Colonic mucosa (tissue), 4 donors: Measurements from ENCODE around the gene ITGA3. TPM values are rescaled to one million over a fixed set of nuclear protein-coding genes. Genes with fewer than 3 reads are reported as not detected.

Source experiments
- DNase-seq: peaks from one replicate; pipeline ENCODE4 v3.0.0-alpha.2; 2020
- H3K27ac ChIP-seq: fragments of 200-600 bp; one replicate; pipeline ENCODE4 v1.8.0; 2021
- H3K27me3 ChIP-seq: fragments of 200-600 bp; one replicate; pipeline ENCODE4 v1.8.0; 2021
- H3K36me3 ChIP-seq: fragments of 200-600 bp; one replicate; pipeline ENCODE4 v1.8.0; 2021
- H3K4me1 ChIP-seq: fragments of 200-600 bp; one replicate; pipeline ENCODE4 v1.8.0; 2021; ENCODE audit warnings: mild to moderate bottlenecking
- H3K4me3 ChIP-seq: fragments of 200-600 bp; one replicate; pipeline ENCODE4 v1.8.0; 2021
- H3K9ac ChIP-seq, 2 donors: one replicate each; pipeline ENCODE4 v1.7.0; 2013; ENCODE audit warnings: control low read depth in 2 of 2, low read depth in 2 of 2, low read length in 2 of 2
- H3K9me3 ChIP-seq: fragments of 200-600 bp; one replicate; pipeline ENCODE4 v1.8.0; 2021
- CTCF ChIP-seq: fragments of 200-600 bp; IDR thresholded peaks from one replicate; pipeline ENCODE4 v1.8.0; 2022; ENCODE audit warnings: antibody characterized with exemption, mild to moderate bottlenecking
- intact Hi-C: fragments of 100-400 bp; cut with DNase I; formaldehyde crosslinking; loops from one replicate; pipeline ENCODE4 v1.14.1; 2022
- total RNA-seq, 2 donors: library from RNA; stranded (reverse); fragmentation: NEBNext Ultra II Directional in 1 of 2; extraction: Animal tissue kit (Norgen Biotek cat#: 25700) in 1 of 2; gene quantifications; one replicate each; pipeline ENCODE4 v1.2.1, GENCODE V29; 2021
- donor health status: healthy.
- donor health status: DM: no; HTN: no; CAD: no.
- donor health status: DM: no; HTN: no; CAD: no.

Gene ITGA3
- total RNA-seq, 2 donors from 2014 or later, result 111 to 116 TPM

- H3K9ac ChIP-seq, result no peak overlapping the region
- intact Hi-C loops, result no loop called here
- H3K27me3 ChIP-seq, result peaks cover 7% of the 10 kb centered on the region
- H3K9me3 ChIP-seq, result no peaks in the 10 kb centered on the region
- peaks cover under 1% of the 10 kb centered on the region for H3K4me1 ChIP-seq
- no peak overlapping the region for H3K27ac ChIP-seq
- H3K4me3 ChIP-seq, result no peak overlapping the region
- peaks cover 14% of the 10 kb centered on the region for H3K36me3 ChIP-seq
- TF ChIP-seq CTCF, result no peak
- no peak for DNase-seq
These were observed 78.5 kb downstream of the ITGA3 start for GRCh38 chr17:50134206-50135110.

- Histone ChIP-seq H3K27ac (no peak overlapping the region), H3K27me3 (no peaks in the 10 kb centered on the region), H3K36me3 (peaks cover 14% of the 10 kb centered on the region), H3K4me1 (no peaks in the 10 kb centered on the region), H3K4me3 (no peak overlapping the region), H3K9me3 (no peaks in the 10 kb centered on the region), H3K9ac (no peak overlapping the region)
- no peak for TF ChIP-seq CTCF
- intact Hi-C loops, result no loop called here
- no peak for DNase-seq
These were observed 79.6 kb downstream of the ITGA3 start for GRCh38 chr17:50135316-50136095.

- Histone ChIP-seq H3K9ac (no peak overlapping the region), H3K4me3 (no peak overlapping the region), H3K9me3 (no peaks in the 10 kb centered on the region), H3K36me3 (peaks cover 14% of the 10 kb centered on the region), H3K4me1 (no peaks in the 10 kb centered on the region), H3K27me3 (no peaks in the 10 kb centered on the region), H3K27ac (no peak overlapping the region)
- DNase-seq, result no peak
- TF ChIP-seq CTCF, result no peak
- intact Hi-C loops, result no loop called here
These were observed 80.3 kb downstream of the ITGA3 start for GRCh38 chr17:50136096-50136687.

- Histone ChIP-seq H3K27me3 (no peaks in the 10 kb centered on the region), H3K4me3 (no peak overlapping the region), H3K27ac (no peak overlapping the region), H3K9ac (no peak overlapping the region), H3K36me3 (peaks cover 14% of the 10 kb centered on the region), H3K9me3 (no peaks in the 10 kb centered on the region), H3K4me1 (no peaks in the 10 kb centered on the region)
- no peak for DNase-seq
- intact Hi-C loops, result no loop called here
- no peak for TF ChIP-seq CTCF
These were observed 81.1 kb downstream of the ITGA3 start for GRCh38 chr17:50137042-50137441.

GRCh38 chr17:50139185-50139783 lies 83.4 kb downstream of the ITGA3 start:
- no peak overlapping the region for H3K9ac ChIP-seq
- no peak overlapping the region for H3K27ac ChIP-seq
- DNase-seq, result no peak
- H3K4me1 ChIP-seq, result no peaks in the 10 kb centered on the region
- no peak for TF ChIP-seq CTCF
- H3K9me3 ChIP-seq, result no peaks in the 10 kb centered on the region
- H3K36me3 ChIP-seq, result peaks cover 14% of the 10 kb centered on the region
- no peaks in the 10 kb centered on the region for H3K27me3 ChIP-seq
- intact Hi-C loops, result no loop called here
- H3K4me3 ChIP-seq, result no peak overlapping the region
